ENCODE measurements around the gene FCRLA.

Gene FCRLA

GRCh38 chr1:161731981-161732718 lies 25.1 kb downstream of the FCRLA start:
- DNase-seq (ENCODE audit: low read depth): no peak

- DNase-seq (ENCODE audit: low read depth): peak; percentile 75
Observed at GRCh38 chr1:161733526-161733925, 26.5 kb downstream of the FCRLA start.

- DNase-seq (ENCODE audit: low read depth): no peak
Observed at GRCh38 chr1:161735837-161736236, 28.8 kb downstream of the FCRLA start.

GRCh38 chr1:161736335-161736969 lies 29.4 kb downstream of the FCRLA start:
- no peak for DNase-seq (ENCODE audit: low read depth)

- no peak for DNase-seq (ENCODE audit: low read depth)
Observed at GRCh38 chr1:161737625-161738024, 30.6 kb downstream of the FCRLA start.

GRCh38 chr1:161738627-161739287 lies 31.7 kb downstream of the FCRLA start:
- DNase-seq (ENCODE audit: low read depth): peak; percentile 63

GRCh38 chr1:161739865-161740566 lies 33.0 kb downstream of the FCRLA start:
- no peak for DNase-seq (ENCODE audit: low read depth)

GRCh38 chr1:161740921-161741320 lies 33.9 kb downstream of the FCRLA start:
- DNase-seq (ENCODE audit: low read depth): no peak

- DNase-seq (ENCODE audit: low read depth): no peak
Observed at GRCh38 chr1:161743231-161743630, 36.2 kb downstream of the FCRLA start.

GRCh38 chr1:161747801-161748200 lies 40.8 kb downstream of the FCRLA start:
- no peak for DNase-seq (ENCODE audit: low read depth)

- DNase-seq (ENCODE audit: low read depth): peak; percentile 88
Observed at GRCh38 chr1:161749509-161750407, 42.7 kb downstream of the FCRLA start, which contains the start of gene DUSP12. Gene DUSP12 (plus strand): TSS chr1:161749786. CDS start chr1:161749802, 16 bp downstream.

- DNase-seq (ENCODE audit: low read depth): no peak
Observed at GRCh38 chr1:161763522-161764098, 56.6 kb downstream of the FCRLA start.
